ENCODE data around the gene PIWIL1. TPM values are rescaled to one million over a fixed set of nuclear protein-coding genes. Genes with fewer than 3 reads are reported as not detected.

Gene PIWIL1
- total RNA-seq, 4 donors from 2014 or later: 1.3 TPM; not detected in 3

Other genes starting within 250 kb of the PIWIL1 start
- 10 to 100 TPM; 11.0 to 33.2 (median 19.3) TPM for gene FZD10, start 175.4 kb upstream of the PIWIL1 start, total RNA-seq